GM12891 (cell line): Measurements from ENCODE around the gene ZSCAN1. TPM values are rescaled to one million over a fixed set of nuclear protein-coding genes. Genes with fewer than 3 reads are reported as not detected.
A peak's percentile ranks its signal among the peaks of the same experiment; 100 is the strongest.
"Not testable (repeated sequence)": the region's sequence is repeated elsewhere in the genome, so short reads cannot be mapped to it uniquely, and the experiment has no call there.

Source experiments
- DNase-seq: peaks from one replicate; pipeline ENCODE4 v3.0.0; 2011; ENCODE audit warnings: low spot score; ENCODE audit not compliant: insufficient read length
- FAIRE-seq: peaks from 2 replicates; lab custom pipeline; 2011; peaks lifted over from hg19 to GRCh38; lab: Jason Lieb, UNC
- PAX5 ChIP-seq: IDR thresholded peaks from 2 replicates; pipeline ENCODE4 v1.6.1; 2011; ENCODE audit warnings: low read length, moderate library complexity, mild to moderate bottlenecking; ENCODE audit not compliant: insufficient read depth, severe bottlenecking
- POLR2A ChIP-seq: IDR thresholded peaks from 2 replicates; pipeline ENCODE4 v1.6.1; 2011; ENCODE audit warnings: low read depth, low read length, control low read depth
- POLR2AphosphoS5 ChIP-seq: IDR thresholded peaks from 2 replicates; pipeline ENCODE4 v1.6.1; 2011; ENCODE audit warnings: low read depth, low read length, control low read depth
- POU2F2 ChIP-seq: IDR thresholded peaks from 2 replicates; pipeline ENCODE4 v1.6.1; 2011; ENCODE audit warnings: low read depth, mild to moderate bottlenecking, control low read depth, low read length, moderate library complexity
- SPI1 ChIP-seq: IDR thresholded peaks from 2 replicates; pipeline ENCODE4 v1.6.1; 2011; ENCODE audit warnings: low read depth, low read length, control low read depth
- TAF1 ChIP-seq: IDR thresholded peaks from 2 replicates; pipeline ENCODE4 v1.6.1; 2011; ENCODE audit warnings: low read depth, low read length, control low read depth
- polyA plus RNA-seq: library from polyadenylated mRNA; unstranded; fragments of >200 nt; gene quantifications from one replicate; pipeline ENCODE4 v1.2.1, GENCODE V29; 2012; ENCODE audit warnings: low read depth, missing spikeins, inconsistent platforms; ENCODE audit not compliant: missing spikeins

ZSCAN1 gene
- not detected for polyA plus RNA-seq

- FAIRE-seq (no peak), DNase-seq (no peak)
- no peak for TF ChIP-seq SPI1
- no peak for TF ChIP-seq POLR2AphosphoS5
- no peak for TF ChIP-seq POU2F2
These were observed at the start of gene ZSCAN1 for GRCh38 chr19:58033741-58034476. ZSCAN1 (plus strand) TSS chr19:58034025; CDS start chr19:58037837, 3,812 bp downstream.

- FAIRE-seq: no peak
- TF ChIP-seq SPI1: no peak
- no peak for TF ChIP-seq PAX5
- no peak for TF ChIP-seq POU2F2
- TF ChIP-seq TAF1: no peak
- no peak for TF ChIP-seq POLR2AphosphoS5
- TF ChIP-seq POLR2A: no peak
These were observed 41.0 kb upstream of the ZSCAN1 start for GRCh38 chr19:57992841-57993240.

GRCh38 chr19:58000677-58001076 lies 33.1 kb upstream of the ZSCAN1 start:
- FAIRE-seq (no peak), DNase-seq (no peak)
- no peak for TF ChIP-seq POLR2AphosphoS5

More at GRCh38 chr19:57992841-57993240, 41.0 kb upstream of the ZSCAN1 start:
- DNase-seq: no peak

GRCh38 chr19:58001895-58002369 lies 31.9 kb upstream of the ZSCAN1 start:
- FAIRE-seq (peak; percentile 68), DNase-seq (peak; percentile 29)
- TF ChIP-seq SPI1: no peak
- no peak for TF ChIP-seq TAF1
- TF ChIP-seq POLR2A: no peak
- no peak for TF ChIP-seq POU2F2
- TF ChIP-seq POLR2AphosphoS5: no peak
- no peak for TF ChIP-seq PAX5

GRCh38 chr19:58002384-58003173 lies 31.2 kb upstream of the ZSCAN1 start, which contains the start of gene ZNF606:
ZNF606 (minus strand) TSS chr19:58002820; CDS start chr19:58001319, 1,501 bp downstream.
- FAIRE-seq: peak; percentile 93
- TF ChIP-seq SPI1 (0 out of 2 replicates have a peak, but pooled peaks have one; percentile 9), TAF1 (0 out of 2 replicates have a peak, but pooled peaks have one; percentile 49), PAX5 (no peak), POU2F2 (no peak; the same call in 1 of the 2 replicates), POLR2A (peak; percentile 77), POLR2AphosphoS5 (peak; percentile 41; the same call in 1 of the 2 replicates)

GRCh38 chr19:58003174-58003828 lies 30.5 kb upstream of the ZSCAN1 start:
- no peak for TF ChIP-seq POU2F2
- no peak for TF ChIP-seq POLR2AphosphoS5
- TF ChIP-seq PAX5: no peak
- TF ChIP-seq TAF1: no peak
- no peak for TF ChIP-seq POLR2A
- no peak for TF ChIP-seq SPI1
- FAIRE-seq (no peak), DNase-seq (no peak)

More at GRCh38 chr19:58002384-58003173, 31.2 kb upstream of the ZSCAN1 start, which contains the start of gene ZNF606:
- DNase-seq: peak; percentile 93

- DNase-seq: no peak
- no peak for TF ChIP-seq SPI1
- no peak for TF ChIP-seq POLR2AphosphoS5
- TF ChIP-seq POLR2A: no peak
- no peak for TF ChIP-seq TAF1
- TF ChIP-seq POU2F2: no peak
- TF ChIP-seq PAX5: no peak
- FAIRE-seq: no peak
These were observed 26.5 kb upstream of the ZSCAN1 start for GRCh38 chr19:58007285-58007684.

- DNase-seq, FAIRE-seq: not testable (repeated sequence)
These were observed 24.9 kb upstream of the ZSCAN1 start for GRCh38 chr19:58008877-58009276.

GRCh38 chr19:58009301-58009665 lies 24.5 kb upstream of the ZSCAN1 start:
- no peak for TF ChIP-seq PAX5
- no peak for TF ChIP-seq POLR2AphosphoS5
- TF ChIP-seq SPI1: no peak
- TF ChIP-seq POLR2A: no peak
- no peak for TF ChIP-seq POU2F2
- no peak for TF ChIP-seq TAF1
- FAIRE-seq: no peak
- DNase-seq: no peak
